Small intestine (tissue), 7 donors: ENCODE measurements around the gene CCT6B. TPM values are rescaled to one million over a fixed set of nuclear protein-coding genes. Genes with fewer than 3 reads are reported as not detected.

Experiments
- DNase-seq, 2 donors: peaks; one replicate each; pipeline versions ENCODE4 v3.0.0 to v3.0.0-alpha.2; 2013
- FAIRE-seq: peaks from 2 replicates; lab custom pipeline; 2012; peaks lifted over from hg19 to GRCh38; lab: Jason Lieb, UNC
- H3K27ac ChIP-seq, 3 donors: one replicate each; pipeline ENCODE4 v1.5.1; 2013; ENCODE audit warnings: low read length in 2 of 3, mild to moderate bottlenecking in 2 of 3, control low read depth in 1 of 3, inconsistent platforms in 1 of 3, low read depth in 1 of 3, moderate library complexity in 1 of 3
- H3K27me3 ChIP-seq, 3 donors: one replicate each; pipeline ENCODE4 v1.6.1; 2013; ENCODE audit warnings: low read length in 3 of 3, inconsistent platforms in 1 of 3; ENCODE audit not compliant: control insufficient read depth in 3 of 3, insufficient read depth in 3 of 3
- H3K36me3 ChIP-seq, 3 donors: one replicate each; pipeline ENCODE4 v1.6.1; 2013; ENCODE audit warnings: low read length in 3 of 3, inconsistent platforms in 1 of 3, low read depth in 1 of 3, mild to moderate bottlenecking in 1 of 3, moderate library complexity in 1 of 3; ENCODE audit not compliant: control insufficient read depth in 3 of 3, insufficient read depth in 2 of 3
- H3K4me1 ChIP-seq, 3 donors: one replicate each; pipeline ENCODE4 v1.6.1; 2013; ENCODE audit warnings: low read length in 2 of 3, inconsistent platforms in 1 of 3, low read depth in 1 of 3, mild to moderate bottlenecking in 1 of 3, moderate library complexity in 1 of 3; ENCODE audit not compliant: control insufficient read depth in 3 of 3, insufficient read depth in 2 of 3
- H3K4me3 ChIP-seq, 3 donors: one replicate each; pipeline ENCODE4 v1.5.1; 2013; ENCODE audit warnings: low read length in 3 of 3, control low read depth in 1 of 3, inconsistent platforms in 1 of 3, low read depth in 1 of 3, mild to moderate bottlenecking in 1 of 3, moderate library complexity in 1 of 3
- H3K9me3 ChIP-seq, 2 donors: one replicate each; pipeline ENCODE4 v1.6.1; 2013; ENCODE audit warnings: low read depth in 1 of 2, low read length in 1 of 2; ENCODE audit not compliant: control insufficient read depth in 2 of 2, insufficient read depth in 1 of 2
- whole genome bisulfite sequencing, 3 donors: extraction: QIAGEN DNeasy Blood & Tissue Kit; methylation state at CpG; one replicate each; pipeline ENCODE4 v1.1.7; 2013; 5-methylcytosine and 5-hydroxymethylcytosine counted together
- polyA plus RNA-seq, 4 donors: library from polyadenylated mRNA; stranded (reverse) in 3 of 4; unstranded in 1 of 4; fragments of 200-250 nt in 3 of 4; fragments of 120-200 nt in 1 of 4; gene quantifications; one replicate each; pipeline versions ENCODE4 v1.2.1 to v1.2.3, GENCODE V29; 2013
- donor health status: healthy with polysubstance abuse.
- donor health status: control.
- donor health status: control.
- donor health status: Bipolar disorder and iron deficiency.
- donor health status: healthy.

The CCT6B gene
- polyA plus RNA-seq, 4 donors = 0.98 to 2.7 TPM; not detected in 2

GRCh38 chr17:34886831-34887230 lies 74.4 kb downstream of the CCT6B start:
- 4 to 5% (median 5%) methylated on average over 7 of the region's 7 CpGs for WGBS, 3 donors
- no peak for DNase-seq
- no peaks in the 10 kb centered on the region for H3K9me3 ChIP-seq
- H3K4me1 ChIP-seq = no peaks in the 10 kb centered on the region
- FAIRE-seq = no peak
- no peaks in the 10 kb centered on the region for H3K36me3 ChIP-seq
- H3K27ac ChIP-seq = no peak overlapping the region
- no peak overlapping the region for H3K4me3 ChIP-seq
- H3K27me3 ChIP-seq = peaks cover 0 to 14% (median 13%) of the 10 kb centered on the region in 3 donors

DNA sequence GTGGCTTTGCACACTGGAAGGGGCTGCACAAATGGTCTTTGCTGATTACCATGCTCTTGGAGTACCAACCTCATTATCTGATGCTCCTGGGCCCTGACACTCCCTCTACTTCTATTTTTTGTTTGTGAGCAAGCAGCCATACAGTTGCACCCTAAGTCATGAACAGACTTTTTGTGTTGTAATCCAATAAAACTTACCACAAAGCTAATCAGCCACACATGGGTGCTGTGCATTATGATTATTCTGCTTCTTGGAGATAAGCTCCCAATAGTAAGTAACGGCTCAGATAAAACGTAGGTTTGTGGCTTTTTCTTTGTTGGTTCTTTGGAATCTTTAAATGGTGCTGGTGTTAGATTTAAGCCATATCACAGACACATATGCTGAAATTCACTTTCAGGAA lies 76.2 kb downstream of the CCT6B start:
- H3K36me3 ChIP-seq = no peaks in the 10 kb centered on the region
- H3K4me3 ChIP-seq = no peak overlapping the region
- no peaks in the 10 kb centered on the region for H3K4me1 ChIP-seq
- DNase-seq (no peak), FAIRE-seq (no peak)
- H3K27me3 ChIP-seq = peaks cover 0 to 13% (median 12%) of the 10 kb centered on the region in 3 donors
- no peak overlapping the region for H3K27ac ChIP-seq
- no peaks in the 10 kb centered on the region for H3K9me3 ChIP-seq
- WGBS, 3 donors = 37 to 63% (median 47%) methylated on average over 2 of the region's 2 CpGs

- WGBS, 3 donors = 65 to 71% (median 67%) methylated on average over 9 of the region's 9 CpGs
- peaks cover 0 to 13% (median 12%) of the 10 kb centered on the region in 3 donors for H3K27me3 ChIP-seq
These were observed 76.7 kb downstream of the CCT6B start for GRCh38 chr17:34884597-34884996.

GRCh38 chr17:34883106-34884000 lies 77.9 kb downstream of the CCT6B start:
- WGBS, 3 donors = 32 to 37% (median 34%) methylated on average over 12 of the region's 12 CpGs
- peaks cover 0 to 13% (median 12%) of the 10 kb centered on the region in 3 donors for H3K27me3 ChIP-seq
- H3K27ac ChIP-seq = no peak overlapping the region
- DNase-seq = no peak
- no peaks in the 10 kb centered on the region for H3K36me3 ChIP-seq
- FAIRE-seq = no peak
- no peaks in the 10 kb centered on the region for H3K4me1 ChIP-seq
- H3K9me3 ChIP-seq = no peaks in the 10 kb centered on the region
- no peak overlapping the region for H3K4me3 ChIP-seq

More at GRCh38 chr17:34884597-34884996, 76.7 kb downstream of the CCT6B start:
- H3K4me1 ChIP-seq = no peaks in the 10 kb centered on the region
- DNase-seq (no peak), FAIRE-seq (no peak)
- no peak overlapping the region for H3K4me3 ChIP-seq
- no peaks in the 10 kb centered on the region for H3K9me3 ChIP-seq
- H3K36me3 ChIP-seq = no peaks in the 10 kb centered on the region
- H3K27ac ChIP-seq = no peak overlapping the region

GRCh38 chr17:34879146-34879545 lies 82.1 kb downstream of the CCT6B start:
- DNase-seq = no peak
- Histone ChIP-seq H3K36me3 (no peaks in the 10 kb centered on the region), H3K4me3 (no peak overlapping the region), H3K4me1 (no peaks in the 10 kb centered on the region), H3K27me3 (peaks cover 0 to 4% (median 2%) of the 10 kb centered on the region in 3 donors), H3K27ac (no peak overlapping the region), H3K9me3 (no peaks in the 10 kb centered on the region)
- 40 to 46% (median 42%) methylated on average over 3 of the region's 3 CpGs for WGBS, 3 donors
- FAIRE-seq = no peak

Other genes with a start within 250 kb of the CCT6B start
- 10 to 100 TPM; 10.3 to 18.2 (median 11.8) TPM for gene ZNF830, start 80 bp upstream of the CCT6B start, polyA plus RNA-seq
- gene LIG3, start 19.1 kb upstream of the CCT6B start, polyA plus RNA-seq = 10 to 100 TPM in 2 of 4 donors, 1 to 10 TPM in 2; 4.9 to 23.9 (median 9.9) TPM
- gene RFFL, start 102.2 kb upstream of the CCT6B start, polyA plus RNA-seq = 10 to 100 TPM in 3 of 4 donors, 1 to 10 TPM in 1; 10.0 to 36.9 (median 16.9) TPM
- 10 to 100 TPM in 1 of 4 donors, 1 to 10 TPM in 2, under 1 TPM in 1; 0.89 to 12.2 (median 7.4) TPM for gene RAD51D, start 158.4 kb upstream of the CCT6B start, polyA plus RNA-seq
- under 1 TPM in 1 of 4 donors, not detected in 3; 0.04 TPM for gene FNDC8, start 160.2 kb upstream of the CCT6B start, polyA plus RNA-seq
- 10 to 100 TPM in 2 of 4 donors, 1 to 10 TPM in 2; 1.8 to 13.9 (median 7.5) TPM for gene NLE1, start 180.8 kb upstream of the CCT6B start, polyA plus RNA-seq
- gene UNC45B, start 186.4 kb upstream of the CCT6B start, polyA plus RNA-seq = under 1 TPM in 1 of 4 donors, not detected in 3; 0.62 TPM
- gene SLC35G3, start 232.9 kb upstream of the CCT6B start, polyA plus RNA-seq = under 1 TPM in 1 of 4 donors, not detected in 3; 0.22 TPM